Endodermal cell (in vitro differentiated cells): ENCODE measurements around the gene PLCB3. TPM values are rescaled to one million over a fixed set of nuclear protein-coding genes. Genes with fewer than 3 reads are reported as not detected.
A peak's percentile ranks its signal among the peaks of the same experiment; 100 is the strongest.

Experiments used
- DNase-seq: peaks from one replicate; pipeline ENCODE4 v3.0.0-alpha.2; 2017
- H3K27ac ChIP-seq: 2 replicates; pipeline ENCODE4 v1.5.1; 2013; ENCODE audit warnings: mild to moderate bottlenecking, low read depth, low read length, moderate library complexity
- H3K27me3 ChIP-seq: 2 replicates; pipeline ENCODE4 v1.6.1; 2013; ENCODE audit warnings: mild to moderate bottlenecking, low read length, moderate library complexity; ENCODE audit not compliant: insufficient read depth, control insufficient read depth, poor library complexity, severe bottlenecking
- H3K36me3 ChIP-seq: 2 replicates; pipeline ENCODE4 v1.7.0; 2013; ENCODE audit warnings: mild to moderate bottlenecking, low read length, moderate library complexity; ENCODE audit not compliant: control insufficient read depth, insufficient read depth
- H3K4me1 ChIP-seq: one replicate; pipeline ENCODE4 v1.7.0; 2013; ENCODE audit warnings: low read length; ENCODE audit not compliant: control insufficient read depth, insufficient read depth
- H3K4me3 ChIP-seq: 2 replicates; pipeline ENCODE4 v1.5.1; 2013; ENCODE audit warnings: mild to moderate bottlenecking, low read length, moderate library complexity
- H3K9ac ChIP-seq: 2 replicates; pipeline ENCODE4 v1.6.1; 2013; ENCODE audit warnings: mild to moderate bottlenecking, low read length, moderate library complexity; ENCODE audit not compliant: poor library complexity, severe bottlenecking; ENCODE audit errors: extremely low read depth
- H3K9me3 ChIP-seq: 2 replicates; pipeline ENCODE4 v1.6.1; 2013; ENCODE audit warnings: mild to moderate bottlenecking, low read length, moderate library complexity; ENCODE audit not compliant: control insufficient read depth
- H3K27ac Mint-ChIP-seq: 2 replicates; pipeline ENCODE4 v1.8.0; 2020; ENCODE audit warnings: mixed read lengths
- H3K27me3 Mint-ChIP-seq: 2 replicates; pipeline ENCODE4 v1.8.0; 2021; ENCODE audit warnings: mild to moderate bottlenecking, mixed read lengths; ENCODE audit not compliant: insufficient read depth
- H3K36me3 Mint-ChIP-seq: 2 replicates; pipeline ENCODE4 v1.8.0; 2020; ENCODE audit warnings: low read depth, mixed read lengths
- H3K4me1 Mint-ChIP-seq: 2 replicates; pipeline ENCODE4 v1.8.0; 2020; ENCODE audit warnings: mixed read lengths
- H3K4me3 Mint-ChIP-seq: 2 replicates; pipeline ENCODE4 v1.8.0; 2020; ENCODE audit warnings: mild to moderate bottlenecking, moderate library complexity, mixed read lengths
- H3K9me3 Mint-ChIP-seq: 2 replicates; pipeline ENCODE4 v1.8.0; 2020; ENCODE audit warnings: mild to moderate bottlenecking, mixed read lengths
- CTCF ChIP-seq: fragments of 200-600 bp; sonication (generic); conservative IDR thresholded peaks from 2 replicates; pipeline ENCODE4 v1.5.0; 2021; ENCODE audit warnings: antibody characterized with exemption, mild to moderate bottlenecking
- WGBS, 2 experiments: methylation state at CpG; one replicate each; pipeline versions ENCODE4 v1.1.5 to v1.1.7; 2013; ENCODE audit warnings: missing lambda C conversion rate in 2 of 2, mixed read lengths in 1 of 2; ENCODE audit not compliant: insufficient coverage in 1 of 2, insufficient read length in 1 of 2; 5-methylcytosine and 5-hydroxymethylcytosine counted together
- total RNA-seq, 2 donors: library from RNA; stranded (reverse); fragmentation: NEBNext Ultra II Directional in 1 of 2; extraction: Animal tissue kit (Norgen Biotek cat#: 25700) in 1 of 2; gene quantifications; 2 replicates in 1 of 2; 3 replicates in 1 of 2; pipeline ENCODE4 v1.2.1, GENCODE V29; 2021

PLCB3 gene
- total RNA-seq, 2 donors from 2014 or later: 75.0 to 83.2 TPM

DNA sequence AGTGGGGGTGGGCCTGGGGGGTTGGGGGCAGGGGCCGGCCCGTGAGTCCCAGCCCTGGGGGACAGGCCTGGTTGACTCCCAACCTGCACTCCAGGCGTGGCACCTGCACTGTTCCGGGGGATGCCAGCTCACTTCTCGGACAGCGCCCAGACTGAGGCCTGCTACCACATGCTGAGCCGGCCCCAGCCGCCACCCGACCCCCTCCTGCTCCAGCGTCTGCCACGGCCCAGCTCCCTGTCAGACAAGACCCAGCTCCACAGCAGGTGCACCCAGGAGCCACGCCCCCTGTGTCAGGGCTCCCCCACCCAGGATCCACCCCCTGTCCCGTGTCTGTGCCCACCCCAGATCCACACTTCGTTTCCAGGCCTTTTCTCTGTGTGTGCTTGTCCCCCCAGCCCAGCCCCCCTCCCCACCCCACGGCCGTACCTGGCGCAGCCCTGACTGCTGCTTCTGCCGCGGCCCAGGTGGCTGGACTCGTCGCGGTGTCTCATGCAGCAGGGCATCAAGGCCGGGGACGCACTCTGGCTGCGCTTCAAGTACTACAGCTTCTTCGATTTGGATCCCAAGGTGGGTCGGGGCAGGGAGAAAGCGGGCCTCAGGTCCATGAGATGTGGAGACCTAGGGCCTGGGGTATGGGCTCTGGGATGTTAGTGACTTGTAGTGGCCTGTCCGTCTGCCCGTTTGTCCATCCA is 40.0 kb upstream of the PLCB3 start:
- Histone ChIP-seq H3K4me3 (no peak overlapping the region), H3K9ac (no peak overlapping the region), H3K36me3 (peaks cover 20% of the 10 kb centered on the region), H3K27me3 (no peaks in the 10 kb centered on the region), H3K4me1 (no peaks in the 10 kb centered on the region), H3K27ac (no peak overlapping the region), H3K9me3 (no peaks in the 10 kb centered on the region)
- Mint-ChIP-seq H3K9me3 (no peaks in the 10 kb centered on the region), H3K4me3 (no peak overlapping the region), H3K27me3 (no peaks in the 10 kb centered on the region), H3K4me1 (no peaks in the 10 kb centered on the region), H3K27ac (no peak overlapping the region), H3K36me3 (peaks cover 27% of the 10 kb centered on the region)
- DNase-seq: no peak
- 93 to 98% methylated on average over 11 to 30 of the region's 30 CpGs for WGBS, 2 experiments
- no peak for TF ChIP-seq CTCF

DNA sequence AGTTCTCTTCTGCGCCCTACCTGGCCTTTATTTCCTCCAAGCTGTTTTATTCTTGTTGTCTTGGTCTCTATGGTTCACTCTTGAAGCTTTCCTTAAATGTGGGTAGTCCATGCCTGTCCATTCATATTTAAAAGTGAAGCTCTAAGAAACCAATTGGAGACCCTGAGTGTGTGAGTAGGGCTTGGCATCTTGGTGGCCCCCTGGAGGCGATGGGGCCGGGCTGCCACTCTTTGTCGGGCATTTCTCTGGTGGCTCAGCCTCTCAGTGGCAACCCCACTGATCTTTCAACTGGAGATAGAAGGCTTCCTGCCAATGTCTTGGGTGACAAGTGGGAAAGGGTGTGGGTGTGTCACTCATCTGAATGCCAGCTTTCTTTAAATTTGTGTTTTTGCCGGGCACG is 34.5 kb upstream of the PLCB3 start:
- Histone ChIP-seq H3K9me3 (no peaks in the 10 kb centered on the region), H3K27ac (no peak overlapping the region), H3K4me1 (no peaks in the 10 kb centered on the region), H3K4me3 (no peak overlapping the region), H3K27me3 (no peaks in the 10 kb centered on the region), H3K9ac (no peak overlapping the region), H3K36me3 (peaks cover 16% of the 10 kb centered on the region)
- peaks cover 31% of the 10 kb centered on the region for H3K36me3 Mint-ChIP-seq
- no peaks in the 10 kb centered on the region for H3K27me3 Mint-ChIP-seq
- H3K4me1 Mint-ChIP-seq: no peaks in the 10 kb centered on the region
- DNase-seq: no peak
- peak; percentile 46 for TF ChIP-seq CTCF
- H3K4me3 Mint-ChIP-seq: no peak overlapping the region
- no peak overlapping the region for H3K27ac Mint-ChIP-seq
- no peaks in the 10 kb centered on the region for H3K9me3 Mint-ChIP-seq
- WGBS, 2 experiments: 94 to 95% methylated on average over 6 of the region's 6 CpGs

GRCh38 chr11:64218628-64219353 is 32.5 kb upstream of the PLCB3 start:
- Histone ChIP-seq H3K4me1 (no peaks in the 10 kb centered on the region), H3K27ac (no peak overlapping the region), H3K27me3 (no peaks in the 10 kb centered on the region), H3K36me3 (peaks cover 12% of the 10 kb centered on the region), H3K9ac (no peak overlapping the region), H3K9me3 (no peaks in the 10 kb centered on the region), H3K4me3 (no peak overlapping the region)
- no peaks in the 10 kb centered on the region for H3K9me3 Mint-ChIP-seq
- WGBS, 2 experiments: 93 to 100% methylated on average over 1 to 11 of the region's 11 CpGs
- no peak for DNase-seq
- no peaks in the 10 kb centered on the region for H3K4me1 Mint-ChIP-seq
- TF ChIP-seq CTCF: no peak
- no peak overlapping the region for H3K27ac Mint-ChIP-seq
- no peaks in the 10 kb centered on the region for H3K27me3 Mint-ChIP-seq
- no peak overlapping the region for H3K4me3 Mint-ChIP-seq
- H3K36me3 Mint-ChIP-seq: peaks cover 24% of the 10 kb centered on the region
